KOPT-K1 (cell line): ENCODE measurements around the gene SUCO.

Source experiments
- H3K27ac ChIP-seq: fragments of 200-600 bp; sonication (generic); 2 replicates; pipeline ENCODE4 v1.5.1; 2016; ENCODE audit warnings: antibody characterized with exemption, mild to moderate bottlenecking, low read depth, low read length; ENCODE audit not compliant: poor library complexity, severe bottlenecking
- H3K36me3 ChIP-seq: fragments of 200-600 bp; sonication (generic); 2 replicates; pipeline ENCODE4 v1.5.1; 2017; ENCODE audit warnings: antibody characterized with exemption, mild to moderate bottlenecking, low read length, moderate library complexity; ENCODE audit not compliant: insufficient read depth
- H3K9me3 ChIP-seq: fragments of 200-600 bp; sonication (generic); 2 replicates; pipeline ENCODE4 v1.5.1; 2017; ENCODE audit warnings: antibody characterized with exemption, low read length, mild to moderate bottlenecking; ENCODE audit not compliant: insufficient read depth, poor library complexity, severe bottlenecking

SUCO gene

GRCh38 chr1:172630056-172630818 lies 97.3 kb downstream of the SUCO start:
- Histone ChIP-seq H3K36me3 (no peaks in the 10 kb centered on the region), H3K27ac (no peak overlapping the region), H3K9me3 (no peaks in the 10 kb centered on the region)

- Histone ChIP-seq H3K36me3 (no peaks in the 10 kb centered on the region), H3K27ac (no peak overlapping the region), H3K9me3 (no peaks in the 10 kb centered on the region)
Measured at GRCh38 chr1:172630868-172631267, 97.9 kb downstream of the SUCO start.

- Histone ChIP-seq H3K27ac (no peak overlapping the region), H3K36me3 (no peaks in the 10 kb centered on the region), H3K9me3 (no peaks in the 10 kb centered on the region)
Measured at GRCh38 chr1:172637522-172637921, 104.6 kb downstream of the SUCO start.

- no peaks in the 10 kb centered on the region for H3K36me3 ChIP-seq
- no peak overlapping the region for H3K27ac ChIP-seq
- H3K9me3 ChIP-seq: no peaks in the 10 kb centered on the region
Measured at GRCh38 chr1:172638249-172638648, 105.3 kb downstream of the SUCO start.

GRCh38 chr1:172638885-172639831 lies 106.2 kb downstream of the SUCO start:
- Histone ChIP-seq H3K27ac (peak overlapping the region; percentile 55), H3K36me3 (no peaks in the 10 kb centered on the region), H3K9me3 (no peaks in the 10 kb centered on the region)

GRCh38 chr1:172640111-172640510 lies 107.2 kb downstream of the SUCO start:
- Histone ChIP-seq H3K9me3 (no peaks in the 10 kb centered on the region), H3K36me3 (no peaks in the 10 kb centered on the region), H3K27ac (no peak overlapping the region)

GRCh38 chr1:172641492-172641891 lies 108.5 kb downstream of the SUCO start:
- H3K36me3 ChIP-seq: no peaks in the 10 kb centered on the region
- no peak overlapping the region for H3K27ac ChIP-seq
- H3K9me3 ChIP-seq: no peaks in the 10 kb centered on the region

- no peak overlapping the region for H3K27ac ChIP-seq
- no peaks in the 10 kb centered on the region for H3K9me3 ChIP-seq
- no peaks in the 10 kb centered on the region for H3K36me3 ChIP-seq
Measured at GRCh38 chr1:172642970-172643369, 110.0 kb downstream of the SUCO start.

- H3K27ac ChIP-seq: no peak overlapping the region
- no peaks in the 10 kb centered on the region for H3K9me3 ChIP-seq
- no peaks in the 10 kb centered on the region for H3K36me3 ChIP-seq
Measured at GRCh38 chr1:172646653-172647052, 113.7 kb downstream of the SUCO start.

- Histone ChIP-seq H3K36me3 (no peaks in the 10 kb centered on the region), H3K27ac (no peak overlapping the region), H3K9me3 (no peaks in the 10 kb centered on the region)
Measured at GRCh38 chr1:172647110-172647564, 114.2 kb downstream of the SUCO start.

- Histone ChIP-seq H3K27ac (no peak overlapping the region), H3K9me3 (no peaks in the 10 kb centered on the region)
Measured at GRCh38 chr1:172647987-172648386, 115.0 kb downstream of the SUCO start.

GRCh38 chr1:172650474-172651193 lies 117.7 kb downstream of the SUCO start:
- Histone ChIP-seq H3K9me3 (no peaks in the 10 kb centered on the region), H3K36me3 (no peaks in the 10 kb centered on the region), H3K27ac (no peak overlapping the region)

More at GRCh38 chr1:172647987-172648386, 115.0 kb downstream of the SUCO start:
- no peaks in the 10 kb centered on the region for H3K36me3 ChIP-seq

GRCh38 chr1:172653015-172653709 lies 120.2 kb downstream of the SUCO start:
- Histone ChIP-seq H3K27ac (no peak overlapping the region), H3K36me3 (no peaks in the 10 kb centered on the region), H3K9me3 (no peaks in the 10 kb centered on the region)

GRCh38 chr1:172654535-172654934 lies 121.6 kb downstream of the SUCO start:
- no peaks in the 10 kb centered on the region for H3K36me3 ChIP-seq
- H3K9me3 ChIP-seq: no peaks in the 10 kb centered on the region
- no peak overlapping the region for H3K27ac ChIP-seq
